Astrocyte (in vitro differentiated cells and primary cell): Measurements from ENCODE around the gene PCBD2. TPM values are rescaled to one million over a fixed set of nuclear protein-coding genes. Genes with fewer than 3 reads are reported as not detected.

Experiments used
- DNase-seq: peaks from one replicate; pipeline ENCODE4 v3.0.0-alpha.2; 2010; ENCODE audit warnings: low read depth
- FAIRE-seq: peaks from 2 replicates; lab custom pipeline; 2011; peaks lifted over from hg19 to GRCh38; lab: Jason Lieb, UNC
- H2AFZ ChIP-seq: 2 replicates; pipeline ENCODE4 v1.6.0; 2012; ENCODE audit warnings: low read depth, low read length, inconsistent platforms
- H3K27ac ChIP-seq: 2 replicates; pipeline ENCODE4 v1.5.1; 2011; ENCODE audit warnings: low read depth, low read length, inconsistent platforms
- H3K27me3 ChIP-seq: 2 replicates; pipeline ENCODE4 v1.6.0; 2011; ENCODE audit warnings: low read length, inconsistent platforms; ENCODE audit not compliant: insufficient read depth
- H3K36me3 ChIP-seq: 2 replicates; pipeline ENCODE4 v1.5.1; 2011; ENCODE audit warnings: low read length, inconsistent platforms; ENCODE audit not compliant: insufficient read depth
- H3K4me1 ChIP-seq: 2 replicates; pipeline ENCODE4 v1.5.1; 2011; ENCODE audit warnings: low read length, inconsistent platforms; ENCODE audit not compliant: insufficient read depth
- H3K4me2 ChIP-seq: 2 replicates; pipeline ENCODE4 v1.6.0; 2012; ENCODE audit warnings: low read length, inconsistent platforms
- H3K4me3 ChIP-seq: 2 replicates; pipeline ENCODE4 v1.5.1; 2011; ENCODE audit warnings: low read depth, mild to moderate bottlenecking, low read length, inconsistent platforms; ENCODE audit not compliant: insufficient read depth
- H3K79me2 ChIP-seq: 2 replicates; pipeline ENCODE4 v1.6.0; 2012; ENCODE audit warnings: mild to moderate bottlenecking, low read length, inconsistent platforms; ENCODE audit not compliant: insufficient read depth
- H3K9ac ChIP-seq: 2 replicates; pipeline ENCODE4 v1.6.0; 2012; ENCODE audit warnings: mild to moderate bottlenecking, low read length, inconsistent platforms
- H3K9me3 ChIP-seq: 2 replicates; pipeline ENCODE4 v1.5.1; 2012; ENCODE audit warnings: low read depth, mild to moderate bottlenecking, low read length, inconsistent platforms; ENCODE audit not compliant: insufficient read depth
- H4K20me1 ChIP-seq: 2 replicates; pipeline ENCODE4 v1.6.0; 2012; ENCODE audit warnings: low read length, inconsistent platforms; ENCODE audit not compliant: insufficient read depth
- H3K27ac Mint-ChIP-seq: one replicate; pipeline ENCODE4 v1.8.0; 2021; ENCODE audit warnings: mild to moderate bottlenecking, mixed read lengths; ENCODE audit not compliant: unreplicated experiment
- H3K27me3 Mint-ChIP-seq: one replicate; pipeline ENCODE4 v1.8.0; 2021; ENCODE audit warnings: low read depth, mixed read lengths; ENCODE audit not compliant: unreplicated experiment
- H3K36me3 Mint-ChIP-seq: one replicate; pipeline ENCODE4 v1.8.0; 2021; ENCODE audit warnings: low read depth, mixed read lengths; ENCODE audit not compliant: unreplicated experiment
- H3K4me1 Mint-ChIP-seq: one replicate; pipeline ENCODE4 v1.8.0; 2021; ENCODE audit warnings: low read depth, mixed read lengths; ENCODE audit not compliant: unreplicated experiment
- H3K4me3 Mint-ChIP-seq: one replicate; pipeline ENCODE4 v1.8.0; 2021; ENCODE audit warnings: mild to moderate bottlenecking, moderate library complexity, mixed read lengths; ENCODE audit not compliant: unreplicated experiment
- H3K9me3 Mint-ChIP-seq: one replicate; pipeline ENCODE4 v1.8.0; 2021; ENCODE audit warnings: mild to moderate bottlenecking, mixed read lengths; ENCODE audit not compliant: unreplicated experiment
- CTCF ChIP-seq: IDR thresholded peaks from 2 replicates; pipeline ENCODE4 v1.5.1; 2011; ENCODE audit warnings: low read depth, mild to moderate bottlenecking, inconsistent platforms, low read length, moderate library complexity; ENCODE audit not compliant: insufficient read depth
- EZH2 ChIP-seq: IDR thresholded peaks from 2 replicates; pipeline ENCODE4 v1.6.1; 2012; ENCODE audit warnings: mild to moderate bottlenecking, low read length, inconsistent platforms; ENCODE audit not compliant: insufficient read depth
- total RNA-seq: library from RNA; stranded (reverse); gene quantifications from 2 replicates; pipeline ENCODE4 v1.2.1, GENCODE V29; 2021

Gene PCBD2
- total RNA-seq, 1 donor from 2014 or later, result 10.2 TPM

- Histone ChIP-seq H3K9me3 (no peaks in the 10 kb centered on the region), H3K4me2 (no peak overlapping the region), H4K20me1 (peaks cover 15% of the 10 kb centered on the region), H3K36me3 (peaks cover 16% of the 10 kb centered on the region), H3K27me3 (no peaks in the 10 kb centered on the region), H3K27ac (no peak overlapping the region), H3K4me1 (no peaks in the 10 kb centered on the region), H3K4me3 (no peak overlapping the region), H2AFZ (no peak overlapping the region), H3K9ac (no peak overlapping the region), H3K79me2 (no peaks in the 10 kb centered on the region)
- no peaks in the 10 kb centered on the region for H3K27me3 Mint-ChIP-seq
- peaks cover 8% of the 10 kb centered on the region for H3K36me3 Mint-ChIP-seq
- H3K9me3 Mint-ChIP-seq, result no peaks in the 10 kb centered on the region
- H3K27ac Mint-ChIP-seq, result no peak overlapping the region
- no peak for TF ChIP-seq CTCF
- TF ChIP-seq EZH2, result no peak
- no peak for FAIRE-seq
- DNase-seq, result no peak
- no peak overlapping the region for H3K4me3 Mint-ChIP-seq
- H3K4me1 Mint-ChIP-seq, result no peaks in the 10 kb centered on the region
These were observed 8.3 kb downstream of the PCBD2 start for GRCh38 chr5:134913254-134913653.

DNA sequence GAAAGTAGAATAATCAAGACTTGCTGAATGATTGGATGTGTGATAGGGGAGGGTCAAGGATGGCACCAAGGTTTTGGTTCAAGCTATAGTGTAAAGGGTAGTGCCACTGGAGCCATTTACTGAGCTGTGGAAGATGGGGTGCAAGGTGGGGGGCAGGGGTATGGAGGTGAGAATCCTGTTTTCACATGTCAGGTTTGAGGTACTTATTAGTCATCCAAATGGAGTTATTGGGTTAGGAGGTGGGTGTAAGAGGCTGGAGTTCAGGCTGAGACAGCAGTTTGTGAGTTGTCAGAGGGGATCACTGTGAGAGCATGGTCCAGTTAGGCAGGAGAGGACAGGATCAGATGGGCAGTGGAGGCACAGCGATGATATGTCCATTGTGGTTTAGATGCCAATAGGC lies 8.9 kb downstream of the PCBD2 start:
- no peak overlapping the region for H3K9ac ChIP-seq
- no peak overlapping the region for H3K27ac Mint-ChIP-seq
- H3K9me3 ChIP-seq, result no peaks in the 10 kb centered on the region
- H3K9me3 Mint-ChIP-seq, result no peaks in the 10 kb centered on the region
- no peak overlapping the region for H3K4me3 Mint-ChIP-seq
- H3K79me2 ChIP-seq, result no peaks in the 10 kb centered on the region
- H3K36me3 ChIP-seq, result peaks cover 16% of the 10 kb centered on the region
- no peaks in the 10 kb centered on the region for H3K4me1 Mint-ChIP-seq
- no peak overlapping the region for H2AFZ ChIP-seq
- no peak overlapping the region for H3K27ac ChIP-seq
- H3K27me3 ChIP-seq, result no peaks in the 10 kb centered on the region
- peaks cover 8% of the 10 kb centered on the region for H3K36me3 Mint-ChIP-seq
- TF ChIP-seq CTCF (no peak), EZH2 (no peak)
- H3K4me1 ChIP-seq, result no peaks in the 10 kb centered on the region
- no peak overlapping the region for H3K4me3 ChIP-seq
- peaks cover 18% of the 10 kb centered on the region for H4K20me1 ChIP-seq
- no peaks in the 10 kb centered on the region for H3K27me3 Mint-ChIP-seq
- FAIRE-seq, result no peak
- no peak overlapping the region for H3K4me2 ChIP-seq
- no peak for DNase-seq

DNA sequence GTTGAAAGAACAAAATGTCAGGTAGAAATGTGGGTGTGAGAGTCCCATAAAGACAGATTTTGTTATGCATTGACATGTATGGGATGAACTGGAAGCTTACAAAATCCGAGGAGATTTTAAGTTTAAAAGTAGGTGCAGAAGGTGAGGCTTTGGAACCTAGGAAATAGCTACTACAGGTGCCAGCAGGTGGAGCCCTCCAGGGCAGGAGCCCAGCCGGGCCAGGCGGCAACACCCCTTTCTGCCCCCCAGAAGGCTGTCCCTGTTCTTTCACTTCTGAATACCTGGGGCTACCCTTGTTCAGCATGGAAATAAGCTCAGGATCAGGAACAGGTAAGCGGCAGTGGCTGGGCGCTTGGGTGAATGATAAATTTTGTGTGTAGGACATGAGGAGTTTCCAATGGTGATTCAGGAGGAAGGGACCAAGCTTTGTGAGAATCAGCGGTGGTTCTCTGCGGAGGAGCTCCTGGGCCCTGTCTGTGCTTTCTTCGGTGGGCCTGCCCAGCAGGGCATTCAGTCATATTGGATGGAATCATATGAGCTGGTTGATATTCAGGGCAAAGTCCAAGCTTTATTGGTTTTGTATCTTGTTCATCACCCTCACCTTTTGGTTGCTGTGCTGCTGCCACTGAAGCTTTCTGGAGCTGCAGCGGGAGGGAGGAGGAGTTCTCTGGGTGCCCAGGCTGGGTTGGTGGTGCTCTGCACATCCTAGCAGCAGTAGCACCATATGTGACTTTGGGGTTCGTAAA lies 12.3 kb downstream of the PCBD2 start:
- Histone ChIP-seq H3K27ac (no peak overlapping the region), H3K9ac (no peak overlapping the region), H2AFZ (no peak overlapping the region), H3K4me3 (no peak overlapping the region), H3K9me3 (no peaks in the 10 kb centered on the region), H3K4me2 (no peak overlapping the region), H3K4me1 (peaks cover 3% of the 10 kb centered on the region), H4K20me1 (peaks cover 14% of the 10 kb centered on the region), H3K36me3 (peaks cover 6% of the 10 kb centered on the region), H3K27me3 (no peaks in the 10 kb centered on the region), H3K79me2 (no peaks in the 10 kb centered on the region)
- Mint-ChIP-seq H3K36me3 (peaks cover 15% of the 10 kb centered on the region), H3K9me3 (no peaks in the 10 kb centered on the region), H3K4me1 (no peaks in the 10 kb centered on the region), H3K27me3 (no peaks in the 10 kb centered on the region), H3K4me3 (no peak overlapping the region), H3K27ac (no peak overlapping the region)
- DNase-seq, result no peak
- no peak for FAIRE-seq
- TF ChIP-seq CTCF, result no peak
- no peak for TF ChIP-seq EZH2
